A549 treated with RU486 at 1 μM for 4 hours (cell line): Measurements from ENCODE around the gene EPGN. TPM values are rescaled to one million over a fixed set of nuclear protein-coding genes. Genes with fewer than 3 reads are reported as not detected.

Experiments used
- total RNA-seq: library from RNA; stranded (reverse); fragments of 200-300 nt; extraction: Qiagen RNA extraction; gene quantifications from 5 replicates; pipeline ENCODE4 v1.2.3, GENCODE V29; 2022; ENCODE audit warnings: low read depth

EPGN gene
- not detected in 5 replicates for total RNA-seq

GRCh38 chr4:74308215-74308614 lies at the start of gene EPGN:
EPGN (plus strand) TSS chr4:74308470; CDS start chr4:74308534, 64 bp downstream.

DNA sequence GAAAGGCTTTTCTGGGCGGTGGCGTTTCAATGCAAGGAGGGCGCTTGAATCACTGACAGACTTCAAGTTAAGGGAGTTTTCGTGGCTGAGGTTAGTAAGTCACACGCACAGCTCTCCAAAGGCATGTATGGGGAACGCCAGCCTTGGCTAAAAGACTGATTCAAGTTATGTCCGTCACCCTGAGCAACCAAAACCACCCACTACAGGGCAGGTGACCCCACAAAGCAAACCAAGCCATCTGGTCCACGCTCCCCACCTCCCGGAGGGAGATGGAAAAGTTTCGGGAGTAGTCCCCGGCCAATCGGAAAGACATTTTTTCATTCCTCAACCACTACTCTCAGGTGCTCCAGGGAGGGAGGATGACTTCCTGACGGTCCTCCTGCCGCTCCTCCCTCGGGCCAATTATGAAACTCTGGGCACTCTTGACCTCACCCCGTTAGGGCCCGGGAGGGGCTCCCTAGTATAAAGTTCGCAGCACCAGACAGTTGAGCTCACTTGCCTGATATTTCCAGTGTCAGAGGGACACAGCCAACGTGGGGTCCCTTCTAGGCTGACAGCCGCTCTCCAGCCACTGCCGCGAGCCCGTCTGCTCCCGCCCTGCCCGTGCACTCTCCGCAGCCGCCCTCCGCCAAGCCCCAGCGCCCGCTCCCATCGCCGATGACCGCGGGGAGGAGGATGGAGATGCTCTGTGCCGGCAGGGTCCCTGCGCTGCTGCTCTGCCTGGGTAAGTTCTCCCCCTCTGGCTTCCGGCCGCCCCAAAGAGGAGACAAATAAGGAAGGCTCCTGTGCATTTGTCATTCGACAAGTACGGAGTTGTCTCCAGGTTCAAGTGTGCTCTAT lies 56.6 kb downstream of the EPGN start, which contains the start of gene EREG:
Gene EREG, plus strand, starts transcription at position 494 of the 840 bp plus-strand sequence. Its CDS starts 164 bp downstream, at position 658.

Other genes with a start within 250 kb of the EPGN start
- 14.9 to 21.5 TPM (median 16.6 TPM) in 5 replicates for gene CXCL2, start 209.3 kb upstream of the EPGN start, total RNA-seq
- 6.5 to 10.6 TPM (median 9.3 TPM) in 5 replicates for gene MTHFD2L, start 150.4 kb upstream of the EPGN start, total RNA-seq
- gene EREG, start 56.7 kb downstream of the EPGN start, total RNA-seq = 18.7 to 53.5 TPM (median 45.9 TPM) in 5 replicates
- 58.8 to 96.5 TPM (median 83.1 TPM) in 5 replicates for gene AREG, start 136.7 kb downstream of the EPGN start, total RNA-seq